Breast epithelium (tissue), 3 donors: ENCODE results near the gene CXCL9.

Experiments
- CTCF ChIP-seq, 3 donors: fragments of 450-650 bp; IDR thresholded peaks; one replicate each; pipeline ENCODE4 v1.5.1; 2016 to 2017; ENCODE audit warnings: antibody characterized with exemption in 3 of 3, mild to moderate bottlenecking in 3 of 3, moderate library complexity in 3 of 3
- POLR2AphosphoS5 ChIP-seq, 3 donors: sonication (generic); formaldehyde crosslinking; IDR thresholded peaks; one replicate each; pipeline ENCODE4 v1.6.1; 2017; ENCODE audit warnings: antibody characterized with exemption in 3 of 3

DNA sequence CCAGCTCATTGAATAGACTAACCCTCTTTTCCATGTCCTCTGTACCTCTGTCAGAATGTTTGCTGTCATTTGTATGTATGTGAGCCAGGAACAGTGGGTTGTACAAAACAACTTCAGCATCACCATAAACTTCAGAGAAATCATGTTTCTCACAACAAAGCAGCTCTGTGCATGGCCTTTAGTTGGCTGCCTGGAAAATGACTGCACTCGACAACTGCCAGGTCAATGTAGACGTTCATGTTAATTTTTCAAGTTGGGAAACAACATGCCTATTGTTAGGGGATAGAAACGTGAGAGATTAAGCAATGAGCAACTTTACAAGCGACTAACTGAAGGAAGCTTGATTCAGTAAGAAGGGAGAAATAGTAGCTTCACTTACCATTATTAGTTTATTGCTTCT is 46.4 kb upstream of the CXCL9 start:
- TF ChIP-seq CTCF (IDR thresholded peaks at IDR 0.05) (no peak), POLR2AphosphoS5 (IDR thresholded peaks at IDR 0.05) (no peak)
